ENCODE measurements around the gene GAK. TPM values are rescaled to one million over a fixed set of nuclear protein-coding genes. Genes with fewer than 3 reads are reported as not detected.
"Not testable (repeated sequence)": the region's sequence is repeated elsewhere in the genome, so short reads cannot be mapped to it uniquely, and the experiment has no call there.

The GAK gene
- total RNA-seq, 6 experiments from 2014 or later: 53.2 to 85.0 (median 64.5) TPM

DNA sequence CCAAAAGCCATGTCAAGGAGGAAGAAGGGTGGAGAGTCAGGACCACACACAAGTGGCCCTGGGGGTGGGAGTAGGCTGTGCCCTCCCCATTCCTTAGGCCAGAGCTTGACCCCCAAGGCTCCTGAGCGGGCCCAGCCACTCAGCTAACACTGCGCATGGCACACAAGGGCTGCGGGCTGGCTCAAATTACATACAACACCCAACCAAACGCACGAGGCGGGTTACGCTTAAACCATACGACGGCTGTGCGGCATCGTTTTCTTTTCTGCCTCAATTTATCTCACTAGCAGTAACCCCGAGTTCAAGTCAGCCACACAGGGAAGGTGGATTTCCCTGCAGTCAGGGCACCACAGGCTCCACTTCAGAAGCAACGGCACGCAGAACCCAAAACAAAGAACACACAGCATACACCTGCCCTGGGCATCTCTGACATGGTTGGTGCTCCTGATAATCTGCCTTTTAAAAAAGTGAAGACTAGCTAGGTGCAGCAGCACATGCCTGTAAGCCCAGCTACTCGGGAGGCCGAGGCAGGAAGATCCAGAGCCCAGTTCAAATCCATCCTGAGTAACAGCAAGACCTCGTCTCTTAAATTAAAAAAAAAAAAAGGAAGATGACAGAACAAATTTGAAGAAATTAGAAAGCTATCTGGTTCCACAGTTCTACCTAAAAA lies 2.9 kb downstream of the GAK start:
- no peaks in the 10 kb centered on the region for H3K9me3 ChIP-seq
- H3K27ac ChIP-seq: no peak overlapping the region
- TF ChIP-seq, protein P1, sequence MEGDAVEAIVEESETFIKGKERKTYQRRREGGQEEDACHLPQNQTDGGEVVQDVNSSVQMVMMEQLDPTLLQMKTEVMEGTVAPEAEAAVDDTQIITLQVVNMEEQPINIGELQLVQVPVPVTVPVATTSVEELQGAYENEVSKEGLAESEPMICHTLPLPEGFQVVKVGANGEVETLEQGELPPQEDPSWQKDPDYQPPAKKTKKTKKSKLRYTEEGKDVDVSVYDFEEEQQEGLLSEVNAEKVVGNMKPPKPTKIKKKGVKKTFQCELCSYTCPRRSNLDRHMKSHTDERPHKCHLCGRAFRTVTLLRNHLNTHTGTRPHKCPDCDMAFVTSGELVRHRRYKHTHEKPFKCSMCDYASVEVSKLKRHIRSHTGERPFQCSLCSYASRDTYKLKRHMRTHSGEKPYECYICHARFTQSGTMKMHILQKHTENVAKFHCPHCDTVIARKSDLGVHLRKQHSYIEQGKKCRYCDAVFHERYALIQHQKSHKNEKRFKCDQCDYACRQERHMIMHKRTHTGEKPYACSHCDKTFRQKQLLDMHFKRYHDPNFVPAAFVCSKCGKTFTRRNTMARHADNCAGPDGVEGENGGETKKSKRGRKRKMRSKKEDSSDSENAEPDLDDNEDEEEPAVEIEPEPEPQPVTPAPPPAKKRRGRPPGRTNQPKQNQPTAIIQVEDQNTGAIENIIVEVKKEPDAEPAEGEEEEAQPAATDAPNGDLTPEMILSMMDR (IDR thresholded peaks at IDR 0.05): no peak
- no peak for TF ChIP-seq POLR2A (IDR thresholded peaks at IDR 0.05)
- intact Hi-C loops (cut with DNase I): no loop called here
- H3K27me3 ChIP-seq: no peaks in the 10 kb centered on the region
- peak in 1 of 3 donors; percentile 32 for DNase-seq
- peaks cover 0 to 28% (median 9%) of the 10 kb centered on the region in 4 donors for H3K4me1 ChIP-seq
- 95% methylated on average over 13 of the region's 17 CpGs for WGBS (ENCODE audit: insufficient coverage, low coverage, low lambda C conversion rate, missing lambda C conversion rate)
- H3K36me3 ChIP-seq: no peaks in the 10 kb centered on the region
- no peak for ATAC-seq
- H3K4me3 ChIP-seq: no peak overlapping the region

DNA sequence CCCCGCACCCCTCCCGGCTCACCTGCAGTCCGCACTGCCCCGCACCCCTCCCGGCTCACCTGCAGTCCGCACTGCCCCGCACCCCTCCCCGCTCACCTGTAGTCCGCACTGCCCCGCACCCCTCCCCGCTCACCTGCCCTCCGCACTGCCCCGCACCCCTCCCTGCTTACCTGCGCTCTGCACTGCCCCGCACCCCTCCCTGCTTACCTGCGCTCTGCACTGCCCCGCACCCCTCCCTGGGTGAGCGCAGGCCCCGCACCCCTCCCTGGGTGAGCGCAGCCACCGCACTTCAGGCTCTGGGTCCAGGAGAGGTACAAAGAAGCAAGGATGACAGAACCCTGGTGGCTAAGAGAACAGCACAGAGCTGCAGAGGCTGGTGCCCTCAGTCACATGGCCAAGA lies 4.5 kb downstream of the GAK start:
- H3K9me3 ChIP-seq; ATAC-seq; H3K36me3 ChIP-seq; H3K27me3 ChIP-seq; intact Hi-C loops (cut with DNase I); H3K4me3 ChIP-seq; DNase-seq; H3K27ac ChIP-seq: not testable (repeated sequence)
- H3K4me1 ChIP-seq: peaks cover 0 to 19% (median 6%) of the 10 kb centered on the region in 4 donors
- WGBS (ENCODE audit: insufficient coverage, low coverage, low lambda C conversion rate, missing lambda C conversion rate): 94% methylated on average over 11 of the region's 21 CpGs

DNA sequence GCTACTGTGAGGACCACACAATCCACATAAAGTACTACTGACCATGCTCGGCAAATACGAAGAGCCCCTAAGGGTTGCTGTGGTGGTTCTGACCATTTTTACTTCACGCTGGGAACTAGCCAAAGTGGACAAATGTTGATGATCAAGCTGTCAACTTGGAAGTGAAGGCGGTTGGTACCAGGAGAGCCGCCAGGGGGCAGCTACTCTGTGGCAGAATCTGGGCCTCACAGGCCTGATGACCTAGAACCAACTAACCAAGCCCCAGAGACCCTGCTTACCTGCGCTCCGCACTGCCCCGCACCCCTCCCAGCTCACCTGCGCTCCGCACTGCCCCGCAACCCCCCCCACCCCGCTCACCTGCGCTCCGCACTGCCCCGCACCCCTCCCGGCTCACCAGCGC lies 5.6 kb downstream of the GAK start:
- DNase-seq (no peak), ATAC-seq (no peak)
- no peaks in the 10 kb centered on the region for H3K36me3 ChIP-seq
- WGBS (ENCODE audit: insufficient coverage, low coverage, low lambda C conversion rate, missing lambda C conversion rate): 83% methylated on average over 8 of the region's 17 CpGs
- no peak overlapping the region for H3K4me3 ChIP-seq
- intact Hi-C loops (cut with DNase I): no loop called here
- TF ChIP-seq, protein P1 (IDR thresholded peaks at IDR 0.05): no peak
- peaks cover 0 to 19% (median 6%) of the 10 kb centered on the region in 4 donors for H3K4me1 ChIP-seq
- no peak overlapping the region for H3K27ac ChIP-seq
- no peaks in the 10 kb centered on the region for H3K27me3 ChIP-seq
- H3K9me3 ChIP-seq: no peaks in the 10 kb centered on the region

DNA sequence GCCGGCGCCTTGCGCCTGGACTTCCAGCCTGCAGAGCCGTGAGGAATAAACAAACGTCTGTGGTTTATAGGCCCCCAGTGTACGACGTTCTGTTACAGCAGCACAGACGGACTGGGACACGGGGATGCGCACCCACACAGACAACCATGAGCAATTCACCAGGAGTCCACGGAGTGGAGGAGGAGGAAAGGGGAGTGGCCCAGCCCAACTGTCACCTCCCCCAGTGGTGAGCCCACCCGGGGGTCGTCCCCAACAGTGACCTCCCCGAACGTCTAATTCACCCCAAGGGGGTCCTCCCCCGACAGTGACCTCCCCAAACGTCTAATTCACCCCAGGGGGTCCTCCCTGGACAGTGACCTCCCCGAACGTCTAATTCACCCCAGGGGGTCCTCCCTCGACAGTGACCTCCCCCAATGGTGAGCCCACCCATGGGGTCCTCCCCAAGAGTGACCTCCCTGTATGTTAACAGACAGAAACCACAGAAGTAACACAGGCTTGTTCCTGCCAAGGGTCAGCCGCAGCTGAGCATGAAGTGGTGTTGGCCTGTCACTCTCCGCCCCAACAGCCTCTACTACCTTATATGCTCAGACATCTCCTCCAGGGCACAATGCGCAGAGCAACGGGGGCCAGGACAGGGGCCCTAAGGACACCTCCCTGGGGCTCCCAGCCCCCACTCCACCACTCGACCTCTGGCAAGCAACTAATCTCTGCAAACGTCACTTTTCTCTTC lies 6.2 kb downstream of the GAK start:
- WGBS (ENCODE audit: insufficient coverage, low coverage, low lambda C conversion rate, missing lambda C conversion rate): 75% methylated on average over 20 of the region's 26 CpGs
- TF ChIP-seq POLR2A (IDR thresholded peaks at IDR 0.05): no peak
- TF ChIP-seq, protein P1 (IDR thresholded peaks at IDR 0.05): no peak
- no peak overlapping the region for H3K27ac ChIP-seq
- H3K4me3 ChIP-seq: no peak overlapping the region
- ATAC-seq: peak in 1 of 4 donors; percentile 19
- intact Hi-C loops (cut with DNase I): no loop called here
- no peak for DNase-seq
- H3K4me1 ChIP-seq: peaks cover 0 to 17% (median 4%) of the 10 kb centered on the region in 4 donors
- no peaks in the 10 kb centered on the region for H3K36me3 ChIP-seq
- H3K9me3 ChIP-seq: no peaks in the 10 kb centered on the region
- no peaks in the 10 kb centered on the region for H3K27me3 ChIP-seq

DNA sequence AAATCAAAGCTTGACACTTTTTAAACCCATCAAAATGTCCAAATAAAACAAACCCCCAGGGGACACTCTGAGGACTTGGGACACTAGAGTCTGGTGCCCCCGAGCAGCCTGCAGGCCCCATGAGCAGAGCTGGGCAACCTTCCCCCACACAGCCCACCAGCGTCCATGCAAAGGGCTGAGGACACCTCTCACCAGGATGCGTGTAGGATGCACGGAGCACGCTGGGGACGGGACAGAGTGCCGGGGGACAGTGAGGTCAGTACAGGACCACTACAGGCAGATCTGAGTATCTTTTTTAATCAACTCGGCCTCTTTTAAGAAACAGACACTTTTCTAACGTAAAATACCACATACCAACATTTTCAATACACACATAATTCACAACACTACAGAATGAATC lies 6.9 kb downstream of the GAK start:
- no peaks in the 10 kb centered on the region for H3K36me3 ChIP-seq
- intact Hi-C loops (cut with DNase I): no loop called here
- H3K4me1 ChIP-seq: peaks cover 0 to 10% (median under 1%) of the 10 kb centered on the region in 4 donors
- no peaks in the 10 kb centered on the region for H3K9me3 ChIP-seq
- no peak for ATAC-seq
- DNase-seq: no peak
- no peak overlapping the region for H3K4me3 ChIP-seq
- WGBS (ENCODE audit: insufficient coverage, low coverage, low lambda C conversion rate, missing lambda C conversion rate): 91% methylated on average over 6 of the region's 9 CpGs
- H3K27me3 ChIP-seq: no peaks in the 10 kb centered on the region
- TF ChIP-seq, protein P1 (IDR thresholded peaks at IDR 0.05): no peak
- no peak for TF ChIP-seq POLR2A (IDR thresholded peaks at IDR 0.05)
- H3K27ac ChIP-seq: no peak overlapping the region

Data from right lobe of liver (tissue), 6 donors.